ENCODE results near the gene PTGFRN.

GRCh38 chr1:117033772-117034171, 124.1 kb downstream of the PTGFRN start:
- TF ChIP-seq EZH2 (IDR thresholded peaks at IDR 0.05; ENCODE audit: borderline replicate concordance, insufficient read depth, low read length, poor library complexity, severe bottlenecking), result no peak
- TF ChIP-seq CTCF (IDR thresholded peaks at IDR 0.05; ENCODE audit: poor library complexity, severe bottlenecking), result no peak
- no peak for TF ChIP-seq EP300 (conservative IDR thresholded peaks at IDR 0.05; ENCODE audit: poor library complexity, severe bottlenecking)
- TF ChIP-seq POLR2AphosphoS5 (IDR thresholded peaks at IDR 0.05), result no peak
- no peak for TF ChIP-seq TAF1 (IDR thresholded peaks at IDR 0.05; ENCODE audit: low read depth)
- TF ChIP-seq RAD21 (conservative IDR thresholded peaks at IDR 0.05), result no peak
- TF ChIP-seq REST (IDR thresholded peaks at IDR 0.05; ENCODE audit: borderline replicate concordance), result no peak
- no peak for TF ChIP-seq SMC3 (conservative IDR thresholded peaks at IDR 0.05; ENCODE audit: poor library complexity)
- TF ChIP-seq MXI1 (conservative IDR thresholded peaks at IDR 0.05; ENCODE audit: poor library complexity, severe bottlenecking), result no peak
